ENCODE results near the gene PECR. TPM values are rescaled to one million over a fixed set of nuclear protein-coding genes. Genes with fewer than 3 reads are reported as not detected.

PECR gene
- total and polyA plus RNA-seq, 10 of the 15 experiments (the other 5 are each of a cell fraction or from before 2014, with no cell fraction given), result 7.6 to 37.4 (median 25.7) TPM

GRCh38 chr2:216116418-216116817 lies 34.8 kb upstream of the PECR start:
- ChIA-PET CTCF (interaction anchor here (4.8 kb wide), 1 partner anchor 24 kb away, joined by 19 read pairs; no protein-coding TSS in a partner anchor), POLR2A (no interaction called here), SMC1A (ENCODE audit: uncharacterized antibody, unreplicated experiment) (no interaction called here), RAD21 (ENCODE audit: unreplicated experiment) (no interaction called here)
- WGBS (ENCODE audit: insufficient coverage, insufficient replicate concordance, low lambda C conversion rate, missing lambda C conversion rate), result 100% methylated on average over 1 of the region's 1 CpG
- in situ Hi-C loops (cut with MboI) (no loop called here), intact Hi-C loops (cut with micrococcal nuclease; ENCODE audit: unreplicated experiment) (loop anchor here (10.0 kb wide), 3 partner anchors 162 to 548 kb away; no protein-coding TSS in a partner anchor)
- Histone ChIP-seq H3K36me3 (ENCODE audit: control insufficient read depth in 2 of 2, insufficient read depth in 2 of 2, low read length in 1 of 2) (peaks cover 2 to 38% of the 10 kb centered on the region in 2 experiments), H3K9me3 (replicated peaks; ENCODE audit: control insufficient read depth, insufficient read depth, low read length) (no peaks in the 10 kb centered on the region), H2AFZ (ENCODE audit: control insufficient read depth, low read depth, low read length) (no peak overlapping the region), H3K9ac (ENCODE audit: control insufficient read depth, insufficient read depth, low read length) (peak overlapping the region; percentile 24; the same call in 1 of the 2 replicates), H3K27me3 (replicated peaks in 1 of 2; ENCODE audit: control insufficient read depth in 2 of 2, insufficient read depth in 2 of 2, low read length in 1 of 2) (no peaks in the 10 kb centered on the region), H3K79me2 (ENCODE audit: control insufficient read depth, insufficient read depth, low read length) (peaks cover 80% of the 10 kb centered on the region), H3K4me2 (ENCODE audit: control insufficient read depth, insufficient read depth) (no peak overlapping the region), H3K4me1 (ENCODE audit: control insufficient read depth, insufficient read depth, low read length) (peaks cover 24% of the 10 kb centered on the region), H4K20me1 (ENCODE audit: control insufficient read depth, insufficient read depth) (no peaks in the 10 kb centered on the region), H3K4me3 (no peak overlapping the region), H3K27ac (ENCODE audit: control insufficient read depth, insufficient read depth) (no peak overlapping the region)
- no peak for TF ChIP-seq KDM1A (IDR thresholded peaks at IDR 0.05; ENCODE audit: borderline replicate concordance)
- no peak for TF ChIP-seq TBL1XR1 (IDR thresholded peaks at IDR 0.05; ENCODE audit: low read depth, low read length)
- TF ChIP-seq USF2 (IDR thresholded peaks at IDR 0.05; ENCODE audit: borderline replicate concordance, low read depth, low read length), result no peak
- no peak for TF ChIP-seq ZBTB4 (CRISPR knock-in tag; IDR thresholded peaks at IDR 0.05)
- TF ChIP-seq FOXK2 (IDR thresholded peaks at IDR 0.05), result no peak
- no peak for TF ChIP-seq STAT1 (conservative IDR thresholded peaks at IDR 0.05)
- TF ChIP-seq MTA3 (IDR thresholded peaks at IDR 0.05; ENCODE audit: borderline replicate concordance, low read length), result no peak
- TF ChIP-seq FOXM1 (IDR thresholded peaks at IDR 0.05; ENCODE audit: low read depth, low read length), result no peak
- TF ChIP-seq RAD21 (IDR thresholded peaks at IDR 0.05; ENCODE audit: insufficient read depth, low read depth, low read length), result no peak
- no peak for TF ChIP-seq NFXL1 (IDR thresholded peaks at IDR 0.05; ENCODE audit: borderline replicate concordance)
- no peak for TF ChIP-seq PRDM15 (CRISPR knock-in tag; IDR thresholded peaks at IDR 0.05)
- TF ChIP-seq RAD51 (IDR thresholded peaks at IDR 0.05), result no peak
- DNase-seq (ENCODE audit: low read depth, low spot score) (no peak), FAIRE-seq (no peak), ATAC-seq (no peak)
- BruUV-seq (replicated peaks), result no TSS peak

Measured in GM12878 (cell line).